H54 (cell line): ENCODE measurements around the gene GNAQ.
"Not testable (repeated sequence)": the region's sequence is repeated elsewhere in the genome, so short reads cannot be mapped to it uniquely, and the experiment has no call there.

Experiments
- DNase-seq: peaks from one replicate; pipeline ENCODE4 v3.0.0; 2011; ENCODE audit warnings: low spot score, mixed read lengths; ENCODE audit not compliant: insufficient read length
- FAIRE-seq: peaks from 3 replicates; lab custom pipeline; 2011; peaks lifted over from hg19 to GRCh38; lab: Jason Lieb, UNC
- POLR2A ChIP-seq: IDR thresholded peaks from 2 replicates; pipeline ENCODE4 v1.6.1; 2011; ENCODE audit warnings: low read depth, mild to moderate bottlenecking, low read length

Gene GNAQ

DNA sequence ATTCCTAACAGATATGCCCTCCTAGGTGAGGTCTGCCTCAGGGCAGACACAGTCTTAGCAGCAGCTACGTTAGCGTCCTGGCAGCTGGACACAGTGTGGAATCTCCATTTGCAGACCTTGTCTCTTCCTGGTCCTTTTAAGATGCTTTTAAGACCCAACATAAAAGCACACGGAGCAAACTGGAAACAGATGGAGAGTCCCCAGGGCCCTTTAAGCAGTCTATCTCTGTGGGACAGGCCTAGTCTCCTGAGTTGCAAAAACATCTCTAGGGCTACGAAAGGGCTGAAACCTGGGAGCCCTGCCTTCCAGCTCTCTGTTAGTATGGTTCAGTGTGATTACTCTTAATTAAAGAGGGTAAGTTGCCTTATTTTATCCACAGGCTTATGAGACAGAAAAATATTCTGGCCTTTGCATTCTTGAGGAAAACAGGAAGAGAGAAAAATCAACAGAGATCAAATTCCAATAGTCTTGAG, 317.5 kb downstream of the GNAQ start:
- FAIRE-seq (peak; percentile 73), DNase-seq (no peak)
- no peak for TF ChIP-seq POLR2A

DNA sequence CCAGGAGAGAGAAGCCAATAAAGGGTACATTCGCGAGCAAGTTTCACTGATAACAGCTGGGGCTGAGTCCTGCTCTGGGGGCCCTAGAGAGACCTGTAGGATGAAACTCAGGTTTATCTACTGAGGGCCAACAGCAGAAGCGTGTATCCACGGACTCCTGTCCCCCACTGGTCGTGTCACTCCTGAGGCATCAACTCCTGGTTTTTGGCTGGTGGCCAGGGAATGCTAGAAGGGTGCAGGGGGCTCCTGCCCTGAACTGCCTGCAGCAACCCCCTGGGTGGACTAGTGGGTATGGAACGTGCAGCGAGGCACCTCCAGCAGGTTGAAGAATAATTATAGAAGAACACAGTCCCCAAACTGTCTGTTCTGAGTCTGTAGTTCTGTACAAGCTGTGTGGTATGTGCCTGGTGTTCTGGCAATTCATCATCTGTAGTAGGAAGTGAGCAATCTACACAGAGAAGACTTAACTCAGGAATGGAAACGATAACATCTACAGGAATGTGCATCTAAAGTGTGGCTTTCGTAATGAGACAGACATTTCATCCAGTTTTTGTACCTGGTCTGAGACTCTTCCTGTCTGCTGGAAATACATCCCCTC, 319.0 kb downstream of the GNAQ start:
- FAIRE-seq (peak; percentile 100), DNase-seq (peak; percentile 81)
- TF ChIP-seq POLR2A: no peak

DNA sequence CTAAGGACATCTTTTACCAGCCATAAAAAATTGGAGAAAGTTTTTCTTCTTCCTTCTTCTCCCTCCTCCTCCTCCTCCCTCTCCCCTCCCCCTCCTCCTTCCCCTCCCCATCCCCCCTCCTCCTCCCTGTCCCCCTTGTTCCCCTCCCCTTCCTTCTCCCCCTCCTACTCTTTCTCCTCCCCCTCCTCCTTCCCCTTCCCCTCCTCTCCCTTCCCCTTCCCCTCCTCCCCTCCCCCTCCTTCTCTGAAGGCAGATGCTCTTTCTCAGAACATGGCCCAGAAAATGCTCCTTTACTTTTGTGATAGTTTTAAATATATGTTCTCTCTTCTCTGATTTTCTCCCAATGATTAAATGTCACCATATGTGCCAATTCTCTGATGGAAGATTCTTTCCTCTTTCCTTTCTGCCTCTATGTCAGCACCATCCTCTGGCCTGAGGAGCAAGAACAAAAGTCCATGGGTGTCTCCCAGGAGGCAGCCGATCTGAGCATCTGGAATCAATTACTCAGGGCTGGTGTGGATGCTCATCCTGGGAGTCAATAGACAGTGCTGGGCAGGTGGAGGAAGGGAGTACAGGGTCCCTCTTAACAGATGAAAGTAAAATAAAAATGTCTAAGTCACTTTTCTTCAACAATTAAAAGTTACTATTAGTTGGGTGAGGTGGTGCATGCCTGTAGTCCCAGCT, 320.5 kb downstream of the GNAQ start:
- DNase-seq: no peak
- no peak for FAIRE-seq

DNA sequence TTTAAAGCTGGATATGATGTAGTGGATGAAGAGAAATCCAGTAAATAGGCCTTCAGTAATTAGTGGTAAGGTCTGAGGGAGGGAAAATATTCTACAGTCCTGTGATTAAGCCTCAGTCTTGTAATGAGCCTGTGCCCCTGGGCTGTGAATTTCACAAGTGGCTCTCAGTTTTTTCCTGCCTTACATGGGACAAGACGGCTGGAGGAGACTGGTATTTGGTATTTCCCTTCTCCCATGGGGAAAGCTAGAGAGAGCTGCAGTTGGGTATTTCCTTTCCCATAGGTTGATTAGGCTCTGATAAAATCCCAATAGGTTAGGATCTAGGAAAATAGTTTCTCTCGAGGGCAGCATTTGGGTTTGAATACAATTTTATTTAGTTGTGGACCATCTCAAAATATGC, 321.3 kb downstream of the GNAQ start:
- FAIRE-seq (no peak), DNase-seq (no peak)
- TF ChIP-seq POLR2A: no peak

More for the DNA sequence above, 320.5 kb downstream of the GNAQ start:
- no peak for TF ChIP-seq POLR2A

DNA sequence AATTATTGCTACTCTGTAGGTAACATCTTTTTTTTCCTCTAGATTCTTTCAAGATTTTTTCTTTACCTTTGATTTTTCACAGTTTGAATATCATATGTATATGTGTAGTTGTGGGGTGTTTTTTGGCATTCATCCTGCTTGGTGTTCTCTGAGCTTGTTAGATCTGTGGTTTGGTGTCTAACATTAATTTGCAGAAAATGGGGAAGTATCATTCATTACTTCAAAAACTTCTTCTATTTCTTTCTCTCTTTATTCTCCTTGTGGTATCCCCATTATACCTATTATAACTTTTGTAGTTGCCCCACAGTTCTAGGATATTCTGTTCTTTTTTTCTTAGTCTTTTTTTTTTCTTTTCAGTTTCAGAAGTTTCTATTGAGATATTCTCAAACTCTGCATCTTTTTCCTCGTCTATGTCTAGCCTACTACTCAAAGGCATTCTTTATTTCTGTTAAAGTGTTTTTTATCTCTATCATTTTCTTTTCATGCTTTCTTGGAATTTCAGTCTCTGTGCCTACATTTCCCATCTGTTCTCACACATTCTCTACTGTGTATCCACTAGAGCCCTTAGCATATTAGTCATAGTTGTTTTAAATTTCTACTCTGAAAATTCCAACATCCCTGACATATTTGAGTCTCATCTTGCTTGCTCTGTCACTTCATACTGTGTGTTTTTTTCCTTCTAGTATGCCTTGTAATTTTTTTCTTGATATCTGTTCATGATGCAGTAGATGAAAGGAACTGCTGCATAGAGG, 323.4 kb downstream of the GNAQ start:
- peak; percentile 85 for FAIRE-seq
- TF ChIP-seq POLR2A: no peak

DNA sequence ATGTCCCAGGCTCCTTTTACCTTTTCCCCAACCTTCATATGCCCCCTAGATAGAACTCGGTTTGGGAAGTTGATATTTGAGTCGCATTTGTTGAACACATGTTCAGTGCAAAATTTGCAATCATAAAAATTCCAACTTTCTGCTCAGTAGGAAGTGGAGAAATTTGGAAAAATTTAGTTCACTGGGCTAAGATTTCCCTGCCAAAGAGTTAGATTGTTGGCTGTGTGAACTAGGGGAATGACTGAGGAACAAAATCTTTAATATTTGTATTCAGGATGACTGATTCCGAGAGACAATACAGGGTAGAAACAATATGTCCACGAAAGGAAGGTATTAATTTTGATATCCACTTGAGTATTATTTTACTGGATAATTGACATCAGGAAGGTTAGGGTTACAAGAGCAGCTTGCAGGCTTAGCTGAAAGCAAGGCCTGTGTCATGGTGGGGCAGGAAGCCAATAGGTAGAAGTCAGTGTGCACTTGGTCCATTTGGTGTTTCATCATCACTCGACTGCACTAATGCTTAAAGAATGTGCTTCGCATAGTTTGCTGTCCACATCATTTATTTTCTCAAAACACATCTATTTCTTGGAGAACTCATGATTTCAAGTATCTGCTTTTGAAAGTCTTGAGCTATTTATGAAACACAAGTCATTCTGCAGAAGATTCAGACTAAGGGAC, 324.1 kb downstream of the GNAQ start:
- DNase-seq: peak; percentile 96
- no peak for TF ChIP-seq POLR2A
- FAIRE-seq: peak; percentile 100

More for the DNA sequence above, 323.4 kb downstream of the GNAQ start:
- DNase-seq: no peak

DNA sequence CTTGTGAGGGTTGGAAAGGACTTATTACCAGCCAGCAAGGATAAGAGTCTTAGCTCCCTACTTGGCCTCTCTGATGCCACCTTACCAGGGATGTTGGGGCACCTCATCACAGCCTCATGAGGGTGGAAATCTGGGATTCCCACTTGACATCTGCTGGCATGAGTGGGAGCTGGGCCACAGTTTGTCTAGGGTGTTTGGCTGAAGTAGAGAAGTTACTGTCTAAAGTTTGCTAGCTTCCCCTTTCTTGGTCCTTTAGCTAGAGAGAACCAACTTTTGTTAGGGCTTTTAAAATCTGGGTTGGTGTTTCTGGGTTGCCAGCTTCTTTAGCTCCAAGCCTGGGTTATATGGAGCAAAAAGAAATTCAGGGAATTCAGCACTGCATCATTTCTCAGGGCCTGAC, 326.0 kb downstream of the GNAQ start:
- no peak for TF ChIP-seq POLR2A
- no peak for DNase-seq
- FAIRE-seq: no peak

DNA sequence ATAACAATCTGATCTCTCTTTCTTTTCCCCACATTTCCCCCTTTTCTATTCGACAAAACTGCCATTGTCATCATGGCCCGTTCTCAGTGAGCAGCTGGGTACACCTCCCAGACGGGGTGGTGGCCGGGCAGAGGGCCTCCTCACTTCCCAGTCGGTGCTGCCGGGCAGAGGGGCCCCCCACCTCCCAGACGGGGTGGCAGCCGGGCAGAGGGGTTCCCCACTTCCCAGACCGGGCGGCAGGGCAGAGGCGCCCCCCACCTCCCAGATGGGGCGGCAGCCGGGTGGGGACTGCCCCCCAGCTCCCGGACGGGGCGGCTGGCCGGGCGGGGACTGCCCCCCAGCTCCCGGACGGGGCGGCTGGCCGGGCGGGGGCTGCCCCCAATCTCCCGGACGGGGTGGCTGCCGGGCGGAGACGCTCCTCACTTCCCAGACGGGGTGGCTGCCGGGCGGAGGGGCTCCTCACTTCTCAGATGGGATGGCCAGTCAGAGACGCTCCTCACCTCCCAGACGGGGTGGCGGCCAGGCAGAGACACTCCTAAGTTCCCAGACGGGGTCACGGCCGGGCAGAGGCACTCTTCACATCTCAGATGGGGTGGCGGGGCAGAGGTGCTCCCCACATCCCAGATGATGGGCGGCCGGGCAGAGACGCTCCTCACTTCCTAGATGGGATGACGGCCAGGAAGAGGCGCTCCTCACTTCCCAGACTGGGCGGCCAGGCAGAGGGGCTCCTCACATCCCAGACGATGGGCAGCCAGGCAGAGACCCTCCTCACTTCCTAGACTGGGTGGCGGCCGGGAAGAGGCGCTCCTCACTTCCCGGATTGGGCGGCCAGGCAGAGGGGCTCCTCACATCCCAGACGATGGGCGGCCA, 328.9 kb downstream of the GNAQ start:
- DNase-seq, FAIRE-seq: not testable (repeated sequence)

DNA sequence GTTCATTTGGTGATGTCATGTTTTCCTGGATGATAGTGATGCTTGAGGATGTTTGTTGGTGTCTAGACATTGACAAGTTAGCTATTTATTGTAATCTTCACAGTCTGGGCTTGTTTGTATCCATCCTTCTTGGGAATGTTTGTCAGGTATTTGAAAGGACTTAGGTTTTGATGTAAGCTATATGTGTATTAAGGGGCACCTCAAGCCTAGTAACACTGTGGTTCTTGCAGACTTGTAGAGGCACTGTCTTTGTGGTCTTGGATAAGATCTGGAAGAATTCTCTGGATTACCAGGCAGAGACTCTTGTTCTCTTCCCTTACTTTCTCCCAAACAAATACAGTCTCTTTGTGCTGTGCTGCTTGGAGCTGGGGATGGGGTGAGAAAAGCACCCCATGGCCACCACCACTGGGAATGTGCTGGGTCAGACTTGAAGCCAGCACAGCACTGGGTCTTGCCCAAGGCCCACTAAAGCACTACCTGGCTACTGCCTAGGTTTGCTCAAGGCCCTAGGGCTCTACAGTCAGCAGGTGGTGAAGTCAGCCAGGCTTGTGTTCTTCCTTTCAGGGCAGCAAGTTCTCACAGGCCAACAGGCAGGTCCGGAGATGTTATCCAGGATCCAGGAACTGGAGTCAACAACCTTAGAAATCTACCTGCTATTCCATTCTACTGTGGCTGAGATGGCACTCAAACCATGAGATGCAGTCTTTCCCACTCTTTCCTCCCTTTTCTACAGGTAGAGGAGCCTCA, 334.2 kb downstream of the GNAQ start:
- TF ChIP-seq POLR2A: no peak

DNA sequence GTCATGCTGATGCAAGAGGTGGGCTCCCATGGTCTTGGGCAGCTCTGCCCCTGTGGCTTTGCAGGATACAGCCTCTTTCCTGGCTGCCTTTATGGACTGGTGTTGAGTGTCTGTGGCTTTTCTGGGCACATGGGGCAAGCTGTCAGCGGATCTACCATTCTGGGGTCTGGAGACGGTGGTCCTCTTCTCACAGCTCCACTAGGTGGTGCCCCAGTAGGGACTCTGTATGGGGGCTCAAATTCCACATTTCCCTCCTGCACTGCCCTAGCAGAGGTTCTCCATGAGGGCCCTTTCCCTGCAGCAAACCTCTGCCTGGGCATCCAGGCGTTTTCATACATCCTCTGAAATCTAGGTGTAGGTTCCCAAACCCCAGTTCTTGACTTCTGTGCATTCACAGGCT, 340.9 kb downstream of the GNAQ start:
- FAIRE-seq: not testable (repeated sequence)

More for the DNA sequence above, 334.2 kb downstream of the GNAQ start:
- no peak for DNase-seq
- peak; percentile 68 for FAIRE-seq

DNA sequence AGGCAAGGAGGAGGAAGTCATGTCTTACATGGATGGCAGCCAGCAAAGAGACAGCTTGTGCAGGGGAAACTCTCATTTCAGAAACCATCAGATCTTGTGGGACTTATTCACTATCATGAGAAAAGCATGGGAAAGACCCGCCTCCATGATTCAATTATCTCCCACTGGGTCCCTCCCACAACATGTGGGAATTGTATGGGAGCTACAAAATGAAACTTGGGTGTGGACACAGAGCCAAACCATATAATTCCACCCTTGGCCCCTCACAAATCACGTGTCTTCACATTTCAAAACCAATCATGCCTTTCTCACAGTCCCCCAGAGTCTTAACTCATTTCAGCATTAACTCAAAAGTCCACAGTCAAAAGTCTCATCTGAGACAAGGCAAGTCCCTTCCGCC, 341.5 kb downstream of the GNAQ start:
- DNase-seq: not testable (repeated sequence)
- FAIRE-seq: peak; percentile 68

More for the DNA sequence above, 340.9 kb downstream of the GNAQ start:
- DNase-seq: not testable (repeated sequence)

DNA sequence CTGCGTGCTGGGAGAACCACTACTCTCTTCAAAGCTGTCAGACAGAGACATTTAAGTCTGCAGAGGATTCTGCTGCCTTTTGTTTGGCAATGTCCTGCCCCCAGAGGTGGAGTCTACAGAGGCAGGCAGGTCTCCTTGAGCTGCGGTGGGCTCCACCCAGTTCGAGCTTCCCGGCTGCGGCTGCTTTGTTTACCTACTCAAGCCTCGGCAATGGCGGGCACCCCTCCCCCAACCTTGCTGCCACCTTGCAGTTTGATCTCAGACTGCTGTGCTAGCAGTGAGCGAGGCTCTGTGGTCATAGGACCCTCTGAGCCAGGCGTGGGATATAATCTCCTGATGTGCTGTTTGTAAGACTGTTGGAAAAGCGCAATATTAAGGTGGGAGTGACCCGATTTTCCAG, 343.9 kb downstream of the GNAQ start:
- FAIRE-seq, DNase-seq: not testable (repeated sequence)
